Measurements from ENCODE around the gene OFD1.

Gene OFD1

GRCh38 chrX:13752141-13752540 lies 17.6 kb downstream of the OFD1 start:
- no peak for DNase-seq (ENCODE audit: low spot score)

GRCh38 chrX:13752646-13753045 lies 18.1 kb downstream of the OFD1 start:
- DNase-seq (ENCODE audit: low spot score) = no peak

DNA sequence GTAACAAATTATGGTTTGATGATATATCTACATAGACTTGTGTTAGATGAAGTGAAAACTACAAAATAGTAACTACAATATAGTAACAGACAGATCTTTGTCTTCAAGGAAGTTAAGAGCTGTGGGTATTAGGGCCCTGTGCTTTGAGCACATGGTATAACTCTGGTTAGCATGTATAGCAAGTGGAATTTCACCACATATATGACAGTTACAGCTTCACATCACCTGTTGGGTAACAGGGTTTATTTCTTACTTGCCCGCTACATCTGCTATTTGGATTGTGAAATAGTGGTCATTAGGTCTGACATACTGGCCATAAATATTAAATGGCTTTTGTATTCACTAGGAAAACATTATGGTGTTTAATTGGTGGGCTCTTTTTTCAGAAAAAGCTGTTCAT lies 20.2 kb downstream of the OFD1 start:
- no peak for DNase-seq (ENCODE audit: low spot score)

DNA sequence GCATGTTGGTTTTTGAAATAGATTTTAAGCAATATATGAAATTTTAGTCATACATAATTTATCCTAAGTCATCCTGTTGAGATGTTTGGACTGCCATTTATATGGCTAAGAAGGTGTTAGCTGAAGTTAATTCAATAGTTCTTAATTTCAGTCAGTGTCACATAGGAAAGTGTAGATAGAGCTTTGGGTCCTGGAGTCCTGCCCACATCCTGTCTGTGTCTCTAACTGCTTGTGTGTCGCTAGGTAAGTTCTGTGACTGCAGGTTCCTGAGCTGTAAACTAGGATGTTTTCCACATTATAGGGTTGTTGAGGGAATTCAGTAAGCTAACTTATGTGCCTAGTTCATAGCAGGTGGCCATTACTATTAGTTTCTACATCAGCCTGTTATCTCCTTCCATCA lies 20.7 kb downstream of the OFD1 start:
- peak; percentile 7 for DNase-seq (ENCODE audit: low spot score)

DNA sequence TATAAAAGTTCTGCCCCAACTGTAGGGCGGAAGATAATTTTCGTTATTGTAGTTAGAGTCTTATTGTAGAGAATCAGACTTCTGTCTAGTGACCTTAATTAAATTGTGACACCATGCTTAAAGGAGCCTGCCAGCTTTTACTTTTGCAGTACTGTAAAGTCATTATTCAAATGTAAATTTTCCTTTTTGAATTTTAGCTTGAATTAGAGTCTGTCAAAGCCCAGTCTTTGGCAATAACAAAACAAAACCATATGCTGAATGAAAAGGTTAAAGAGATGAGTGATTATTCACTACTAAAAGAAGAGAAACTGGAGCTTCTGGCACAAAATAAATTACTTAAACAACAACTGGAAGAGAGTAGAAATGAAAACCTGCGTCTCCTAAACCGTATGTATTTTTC lies 21.8 kb downstream of the OFD1 start:
- no peak for DNase-seq (ENCODE audit: low spot score)

- no peak for DNase-seq (ENCODE audit: low spot score)
Measured at GRCh38 chrX:13759152-13759718, 24.7 kb downstream of the OFD1 start.

GRCh38 chrX:13760426-13760825 lies 25.9 kb downstream of the OFD1 start:
- no peak for DNase-seq (ENCODE audit: low spot score)

DNA sequence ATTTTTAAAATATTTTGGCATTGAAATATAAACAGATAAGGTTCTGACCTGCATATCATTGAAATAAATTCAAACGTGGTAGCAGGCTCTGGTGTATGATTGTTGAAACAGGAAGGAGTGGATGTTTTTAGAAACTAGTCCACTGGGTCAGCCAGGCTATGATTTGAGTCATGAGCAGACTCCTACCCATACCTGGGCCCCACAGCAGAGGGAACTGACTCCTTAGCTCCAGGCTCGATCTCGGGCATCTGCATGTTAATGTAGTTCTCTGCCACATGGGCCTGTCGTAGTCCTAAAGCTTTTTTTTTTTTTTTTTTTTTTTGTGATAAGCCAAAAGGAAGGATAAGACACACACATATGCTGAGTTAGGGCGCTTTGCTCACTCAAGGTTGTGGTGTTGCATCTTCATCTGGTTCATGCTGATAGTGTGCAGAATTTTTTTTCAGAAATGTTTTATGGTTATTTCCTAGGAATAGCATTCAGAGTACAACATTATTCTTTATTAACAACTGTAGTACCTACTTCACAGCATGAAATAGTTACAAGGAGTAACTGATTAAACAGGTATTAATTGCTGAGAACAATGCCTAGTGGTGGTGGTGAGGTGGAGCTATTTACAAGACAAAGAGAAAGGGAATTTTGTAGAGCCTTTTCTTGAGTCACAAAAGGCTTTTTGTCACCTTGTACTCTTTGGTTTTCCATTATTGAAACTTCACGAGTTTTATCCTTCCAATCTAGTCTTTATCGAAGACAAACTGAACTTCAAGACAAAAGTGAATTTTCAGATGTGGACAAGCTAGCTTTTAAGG lies 27.3 kb downstream of the OFD1 start:
- no peak for DNase-seq (ENCODE audit: low spot score)

DNA sequence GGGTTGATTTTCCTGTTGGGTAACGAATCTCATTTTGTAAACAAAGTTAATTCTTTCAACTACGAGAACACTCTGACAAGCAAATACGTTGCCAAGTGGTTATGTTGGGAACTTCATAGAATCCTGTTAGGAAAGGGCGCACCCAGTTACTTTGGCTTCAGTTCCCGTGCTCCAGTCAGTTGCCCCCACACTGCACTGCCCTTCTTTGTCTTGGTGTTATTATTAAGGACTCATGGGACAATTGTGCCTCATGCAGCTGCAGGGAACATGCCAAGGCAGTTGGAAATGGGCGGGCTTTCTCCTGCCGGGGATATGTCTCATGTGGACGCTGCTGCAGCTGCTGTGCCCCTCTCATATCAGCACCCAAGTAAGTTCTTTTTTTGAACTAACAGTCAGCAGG lies 28.9 kb downstream of the OFD1 start:
- no peak for DNase-seq (ENCODE audit: low spot score)

- no peak for DNase-seq (ENCODE audit: low spot score)
Measured at GRCh38 chrX:13764281-13764680, 29.7 kb downstream of the OFD1 start.

DNA sequence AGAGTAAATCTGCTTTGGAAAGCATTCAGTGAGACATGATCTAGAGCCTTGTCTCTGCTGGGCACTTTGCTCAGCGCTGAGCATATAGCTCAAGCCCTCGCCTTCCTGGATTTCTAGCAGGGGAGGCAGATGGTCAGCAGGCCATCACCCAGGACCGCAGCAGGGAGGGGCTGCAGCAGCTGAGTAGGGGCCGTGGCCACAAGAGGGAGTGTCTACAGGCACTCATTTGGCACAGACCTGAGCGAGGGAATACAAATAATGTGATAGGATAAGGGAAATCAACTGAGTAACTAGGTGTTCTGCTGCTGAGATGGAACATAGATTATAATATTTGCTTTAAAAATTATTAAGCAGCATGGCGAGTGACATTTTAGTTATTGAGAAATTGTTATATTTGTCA lies 30.2 kb downstream of the OFD1 start:
- no peak for DNase-seq (ENCODE audit: low spot score)

- no peak for DNase-seq (ENCODE audit: low spot score)
Measured at GRCh38 chrX:13768939-13769338, 34.4 kb downstream of the OFD1 start.

GRCh38 chrX:13770013-13770535 lies 35.5 kb downstream of the OFD1 start:
- no peak for DNase-seq (ENCODE audit: low spot score)

DNA sequence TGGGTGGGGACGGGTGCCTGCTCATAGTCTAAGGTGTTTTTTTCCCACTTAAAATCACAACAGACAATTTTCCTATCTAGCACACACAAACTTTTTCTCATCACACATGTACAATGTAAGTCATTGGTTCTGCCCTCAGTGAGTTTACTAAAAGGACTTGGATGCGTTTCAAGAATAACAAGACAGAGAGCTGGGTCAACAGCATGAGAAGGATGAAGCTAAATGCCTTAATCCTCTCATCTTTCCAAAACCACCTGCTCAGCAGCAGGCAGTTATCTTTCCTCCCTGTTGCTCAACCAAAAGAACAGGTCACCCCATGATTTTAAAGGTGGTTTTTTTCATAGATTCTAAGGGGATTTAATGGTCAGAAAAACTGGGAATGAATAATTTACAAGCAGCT lies 40.1 kb downstream of the OFD1 start:
- DNase-seq (ENCODE audit: low spot score) = no peak

- no peak for DNase-seq (ENCODE audit: low spot score)
Measured at GRCh38 chrX:13775837-13776236, 41.3 kb downstream of the OFD1 start.

DNA sequence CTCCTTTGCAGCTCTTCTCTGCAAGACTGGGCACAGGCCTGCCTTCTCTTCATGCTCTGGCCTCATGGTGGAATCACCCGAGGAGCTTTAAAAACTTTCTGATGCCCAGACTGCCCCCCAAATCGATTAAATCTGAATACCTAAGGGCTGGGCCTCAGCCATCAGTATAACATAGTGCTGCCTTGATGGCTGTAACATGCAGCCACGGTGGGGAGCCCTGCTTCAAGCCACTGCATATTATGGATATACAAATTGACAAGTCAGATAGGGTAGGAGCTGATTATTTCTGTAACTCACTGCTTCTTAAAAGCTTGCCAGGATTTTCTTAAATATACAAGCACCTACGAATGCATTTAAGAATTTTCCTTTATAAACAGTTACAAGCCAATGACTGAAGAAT lies 41.8 kb downstream of the OFD1 start:
- no peak for DNase-seq (ENCODE audit: low spot score)

DNA sequence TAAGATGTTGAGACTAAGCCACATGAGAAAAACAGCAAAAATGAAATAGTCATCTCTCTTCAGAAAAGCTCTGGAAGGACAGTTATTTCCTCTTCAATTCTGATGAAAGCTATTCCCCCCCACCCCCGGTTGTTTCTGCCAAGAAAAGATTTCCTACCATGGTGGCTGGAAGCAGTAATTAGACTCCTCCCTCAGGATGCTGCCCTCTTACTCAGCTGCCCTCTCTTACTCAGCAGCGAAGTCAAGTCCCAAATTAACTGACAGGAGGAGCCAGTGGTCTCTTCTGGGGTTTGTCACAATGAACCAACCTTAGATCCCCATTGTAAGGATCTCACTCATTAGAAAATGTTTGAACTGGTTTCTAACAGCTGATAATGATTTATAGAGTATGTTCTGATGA lies 44.4 kb downstream of the OFD1 start:
- DNase-seq (ENCODE audit: low spot score) = no peak

- no peak for DNase-seq (ENCODE audit: low spot score)
Measured at GRCh38 chrX:13780868-13781427, 46.4 kb downstream of the OFD1 start.

DNA sequence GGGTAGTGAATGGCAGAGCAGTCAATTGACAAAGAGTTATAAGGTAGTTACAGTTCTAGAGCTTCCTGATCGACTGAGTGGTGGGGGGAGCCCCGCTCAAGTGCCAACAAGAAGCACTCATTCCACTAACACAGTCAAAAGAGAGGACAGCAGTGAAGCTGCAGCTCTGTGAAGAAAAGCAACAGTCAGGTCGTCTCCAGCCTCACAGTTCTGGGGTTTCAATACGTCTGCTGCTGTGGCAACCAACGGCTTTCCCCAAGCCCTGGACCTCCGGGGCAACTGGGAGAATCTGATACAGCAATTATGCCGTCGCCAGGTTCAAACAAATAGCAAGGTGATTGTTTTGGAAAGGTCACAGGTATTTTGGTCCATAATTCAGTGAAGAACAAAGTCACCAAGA lies 51.5 kb downstream of the OFD1 start:
- DNase-seq (ENCODE audit: low spot score) = no peak

DNA sequence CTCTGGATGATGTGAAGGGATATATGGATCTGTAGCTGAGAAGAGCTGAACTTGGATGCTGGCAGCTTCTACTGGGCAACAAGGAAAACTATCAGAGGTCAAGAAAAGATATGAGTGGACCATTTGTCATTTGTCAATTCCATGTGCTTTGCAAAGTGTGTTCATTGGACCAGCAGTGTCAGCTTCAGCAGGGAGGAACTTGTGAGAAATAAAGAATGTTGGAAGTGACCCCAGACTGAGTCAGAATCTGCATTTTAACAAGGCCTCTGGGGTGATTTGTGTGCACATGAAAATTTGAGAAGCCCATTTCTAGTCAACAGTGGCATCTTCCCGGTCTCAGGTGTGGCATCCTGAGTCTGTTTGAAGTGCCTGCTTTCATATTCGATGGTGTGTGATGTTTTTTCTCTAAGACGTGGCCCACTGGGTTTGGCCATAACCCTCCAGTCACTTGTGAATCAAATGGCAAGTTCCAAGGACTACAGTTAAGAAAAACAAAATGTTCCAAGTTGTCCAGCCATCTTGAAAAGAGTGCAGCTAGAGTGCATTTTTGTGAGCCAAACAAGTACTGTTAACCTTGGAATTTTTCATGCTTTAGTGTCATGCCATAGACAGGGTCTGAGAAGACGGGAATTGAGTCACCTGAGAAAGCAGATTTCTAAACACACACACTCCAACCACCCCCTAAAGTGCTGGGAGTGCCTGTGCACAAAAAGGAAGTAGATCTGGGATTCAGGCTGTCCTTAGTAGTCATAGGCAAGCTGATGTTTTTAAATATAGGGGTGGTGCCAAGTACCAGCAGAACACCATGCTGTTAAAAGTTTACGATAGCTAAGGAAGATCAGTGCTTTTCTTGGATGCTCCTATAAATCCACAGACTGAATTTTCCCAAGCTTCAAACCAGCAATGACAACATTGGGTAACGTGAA lies 55.9 kb downstream of the OFD1 start:
- DNase-seq (ENCODE audit: low spot score) = no peak

DNA sequence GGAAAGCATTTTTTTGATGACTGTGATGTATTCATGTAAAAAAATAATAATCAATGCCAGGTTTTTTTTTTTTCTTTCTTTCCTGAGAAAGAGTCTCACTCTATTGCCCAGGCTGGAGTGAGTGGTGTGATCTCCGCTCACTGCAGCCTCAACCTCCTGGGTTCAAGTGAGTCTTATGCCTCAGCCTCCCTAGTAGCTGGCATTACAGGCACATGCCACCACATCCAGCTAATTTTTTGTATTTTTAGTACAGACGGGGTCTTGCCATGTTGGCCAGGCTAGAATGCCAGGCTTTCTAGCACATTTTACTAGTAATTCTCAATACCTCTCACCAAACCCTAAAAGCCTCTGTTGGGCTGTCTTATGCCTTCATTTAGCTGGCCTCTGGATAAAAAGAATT lies 56.6 kb downstream of the OFD1 start:
- DNase-seq (ENCODE audit: low spot score) = no peak

DNA sequence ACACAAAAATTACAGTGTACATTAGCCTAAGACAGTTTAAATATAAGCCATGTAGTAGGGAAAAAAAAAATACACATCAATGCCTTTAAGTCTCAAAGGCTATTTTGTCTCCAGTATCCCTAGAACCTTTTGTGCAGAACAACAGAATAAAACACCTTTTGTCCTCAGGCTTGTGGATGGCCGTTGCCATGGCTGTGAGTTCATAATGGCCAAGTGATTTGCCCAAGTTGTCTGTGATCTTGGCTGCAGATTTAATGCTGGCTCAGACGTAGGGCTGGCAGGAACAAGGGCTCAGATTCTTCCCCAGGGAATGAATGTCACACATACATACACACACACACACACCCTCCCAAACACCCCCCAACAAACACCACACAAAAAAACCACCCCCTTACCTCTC lies 57.0 kb downstream of the OFD1 start:
- DNase-seq (ENCODE audit: low spot score) = no peak
